Measurements from ENCODE around the gene LOC128125822.
"Not testable (repeated sequence)": the region's sequence is repeated elsewhere in the genome, so short reads cannot be mapped to it uniquely, and the experiment has no call there.

Gene LOC128125822

GRCh38 chr6:63572044-63572746, at the start of gene LOC128125822, which contains the start of gene PTP4A1:
Gene LOC128125822 (plus strand): TSS chr6:63572480.
Gene PTP4A1 (plus strand): TSS chr6:63572480. CDS start chr6:63576881, 4,401 bp downstream.
- peak; percentile 95 for DNase-seq (ENCODE audit: low read depth)

- not testable (repeated sequence) for DNase-seq (ENCODE audit: low read depth)
Observed at GRCh38 chr6:63522911-63523287, 49.4 kb upstream of the LOC128125822 start.

- no peak for DNase-seq (ENCODE audit: low read depth)
Observed at GRCh38 chr6:63523630-63524029, 48.6 kb upstream of the LOC128125822 start.

- no peak for DNase-seq (ENCODE audit: low read depth)
Observed at GRCh38 chr6:63525186-63525878, 46.9 kb upstream of the LOC128125822 start.

- no peak for DNase-seq (ENCODE audit: low read depth)
Observed at GRCh38 chr6:63526931-63527330, 45.3 kb upstream of the LOC128125822 start.

- no peak for DNase-seq (ENCODE audit: low read depth)
Observed at GRCh38 chr6:63527658-63528514, 44.4 kb upstream of the LOC128125822 start.

- DNase-seq (ENCODE audit: low read depth): no peak
Observed at GRCh38 chr6:63529498-63529897, 42.8 kb upstream of the LOC128125822 start.

GRCh38 chr6:63530182-63530581, 42.1 kb upstream of the LOC128125822 start:
- no peak for DNase-seq (ENCODE audit: low read depth)

GRCh38 chr6:63530991-63531390, 41.3 kb upstream of the LOC128125822 start:
- DNase-seq (ENCODE audit: low read depth): no peak

GRCh38 chr6:63533026-63533425, 39.3 kb upstream of the LOC128125822 start:
- DNase-seq (ENCODE audit: low read depth): no peak

GRCh38 chr6:63533952-63534351, 38.3 kb upstream of the LOC128125822 start:
- DNase-seq (ENCODE audit: low read depth): no peak

- DNase-seq (ENCODE audit: low read depth): no peak
Observed at GRCh38 chr6:63537201-63537958, 34.9 kb upstream of the LOC128125822 start.

GRCh38 chr6:63537959-63538300, 34.4 kb upstream of the LOC128125822 start:
- no peak for DNase-seq (ENCODE audit: low read depth)

GRCh38 chr6:63538550-63538949, 33.7 kb upstream of the LOC128125822 start:
- DNase-seq (ENCODE audit: low read depth): no peak

GRCh38 chr6:63543001-63543400, 29.3 kb upstream of the LOC128125822 start:
- DNase-seq (ENCODE audit: low read depth): no peak

GRCh38 chr6:63543982-63544381, 28.3 kb upstream of the LOC128125822 start:
- no peak for DNase-seq (ENCODE audit: low read depth)

- DNase-seq (ENCODE audit: low read depth): no peak
Observed at GRCh38 chr6:63546236-63546635, 26.0 kb upstream of the LOC128125822 start.

GRCh38 chr6:63546697-63547096, 25.6 kb upstream of the LOC128125822 start:
- no peak for DNase-seq (ENCODE audit: low read depth)

- DNase-seq (ENCODE audit: low read depth): no peak
Observed at GRCh38 chr6:63549076-63549475, 23.2 kb upstream of the LOC128125822 start.

- DNase-seq (ENCODE audit: low read depth): no peak
Observed at GRCh38 chr6:63553208-63553607, 19.1 kb upstream of the LOC128125822 start.

GRCh38 chr6:63553900-63554299, 18.4 kb upstream of the LOC128125822 start:
- DNase-seq (ENCODE audit: low read depth): no peak

- DNase-seq (ENCODE audit: low read depth): no peak
Observed at GRCh38 chr6:63554782-63555181, 17.5 kb upstream of the LOC128125822 start.

Measured in stimulated activated CD8-positive, alpha-beta memory T cell treated with anti-CD3 and anti-CD28 coated beads, Interleukin-4, amount 100 ng/mL, for 24 hours (primary cell).